ENCODE measurements around the gene CCBE1.

- TF ChIP-seq, protein P1, sequence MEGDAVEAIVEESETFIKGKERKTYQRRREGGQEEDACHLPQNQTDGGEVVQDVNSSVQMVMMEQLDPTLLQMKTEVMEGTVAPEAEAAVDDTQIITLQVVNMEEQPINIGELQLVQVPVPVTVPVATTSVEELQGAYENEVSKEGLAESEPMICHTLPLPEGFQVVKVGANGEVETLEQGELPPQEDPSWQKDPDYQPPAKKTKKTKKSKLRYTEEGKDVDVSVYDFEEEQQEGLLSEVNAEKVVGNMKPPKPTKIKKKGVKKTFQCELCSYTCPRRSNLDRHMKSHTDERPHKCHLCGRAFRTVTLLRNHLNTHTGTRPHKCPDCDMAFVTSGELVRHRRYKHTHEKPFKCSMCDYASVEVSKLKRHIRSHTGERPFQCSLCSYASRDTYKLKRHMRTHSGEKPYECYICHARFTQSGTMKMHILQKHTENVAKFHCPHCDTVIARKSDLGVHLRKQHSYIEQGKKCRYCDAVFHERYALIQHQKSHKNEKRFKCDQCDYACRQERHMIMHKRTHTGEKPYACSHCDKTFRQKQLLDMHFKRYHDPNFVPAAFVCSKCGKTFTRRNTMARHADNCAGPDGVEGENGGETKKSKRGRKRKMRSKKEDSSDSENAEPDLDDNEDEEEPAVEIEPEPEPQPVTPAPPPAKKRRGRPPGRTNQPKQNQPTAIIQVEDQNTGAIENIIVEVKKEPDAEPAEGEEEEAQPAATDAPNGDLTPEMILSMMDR (IDR thresholded peaks at IDR 0.05), result no peak
- TF ChIP-seq EZH2phosphoT487 (IDR thresholded peaks at IDR 0.05) (no peak), EZH2 (IDR thresholded peaks at IDR 0.05) (no peak)
These were observed 226.6 kb downstream of the CCBE1 start for GRCh38 chr18:59470561-59471121.

Data from neural progenitor cell (in vitro differentiated cells).